MM.1S (cell line): ENCODE data around the gene TASP1.

Experiments
- DNase-seq: peaks from one replicate; pipeline ENCODE4 v3.0.0-alpha.2; 2015
- H2AFZ ChIP-seq: fragments of 300-600 bp; sonication (generic); 2 replicates; pipeline ENCODE4 v1.6.0; 2016; ENCODE audit warnings: antibody characterized with exemption, low read length
- H3F3A ChIP-seq: fragments of 300-600 bp; sonication (generic); 2 replicates; pipeline ENCODE4 v1.6.1; 2016; ENCODE audit warnings: mild to moderate bottlenecking, antibody characterized with exemption, low read length, moderate library complexity, mixed read lengths; ENCODE audit not compliant: insufficient read depth
- H3K27ac ChIP-seq: fragments of 300-600 bp; sonication (generic); 2 replicates; pipeline ENCODE4 v1.5.1; 2016; ENCODE audit warnings: mild to moderate bottlenecking, low read length
- H3K27me3 ChIP-seq: fragments of 300-600 bp; sonication (generic); replicated peaks from 2 replicates; pipeline ENCODE4 v1.6.0; 2016; ENCODE audit warnings: low read length; ENCODE audit not compliant: insufficient read depth
- H3K36me3 ChIP-seq: fragments of 300-600 bp; sonication (generic); replicated peaks from 2 replicates; pipeline ENCODE4 v1.6.1; 2016; ENCODE audit warnings: mild to moderate bottlenecking, low read length, mixed read lengths; ENCODE audit not compliant: insufficient read depth
- H3K4me1 ChIP-seq: fragments of 300-600 bp; sonication (generic); 2 replicates; pipeline ENCODE4 v1.6.1; 2016; ENCODE audit warnings: low read length, mixed read lengths
- H3K4me2 ChIP-seq: fragments of 300-600 bp; sonication (generic); 2 replicates; pipeline ENCODE4 v1.6.0; 2016; ENCODE audit warnings: low read depth, low read length
- H3K4me3 ChIP-seq: fragments of 300-600 bp; sonication (generic); 2 replicates; pipeline ENCODE4 v1.5.1; 2016; ENCODE audit warnings: low read length, mixed read lengths
- H3K79me2 ChIP-seq: fragments of 300-600 bp; sonication (generic); 2 replicates; pipeline ENCODE4 v1.6.1; 2016; ENCODE audit warnings: mixed run types, low read length, mixed read lengths
- H3K9ac ChIP-seq: fragments of 300-600 bp; sonication (generic); 2 replicates; pipeline ENCODE4 v1.6.1; 2016; ENCODE audit warnings: low read length, mixed read lengths
- H3K9me2 ChIP-seq: fragments of 300-600 bp; sonication (generic); replicated peaks from 2 replicates; pipeline ENCODE4 v1.6.1; 2016; ENCODE audit warnings: mild to moderate bottlenecking, low read length, mixed read lengths; ENCODE audit not compliant: insufficient read depth
- H3K9me3 ChIP-seq: fragments of 300-600 bp; sonication (generic); replicated peaks from 2 replicates; pipeline ENCODE4 v1.6.1; 2016; ENCODE audit warnings: mild to moderate bottlenecking, low read length, mixed read lengths; ENCODE audit not compliant: insufficient read depth
- H4K20me1 ChIP-seq: fragments of 300-600 bp; sonication (generic); 2 replicates; pipeline ENCODE4 v1.6.1; 2016; ENCODE audit warnings: mild to moderate bottlenecking, low read length, moderate library complexity, mixed read lengths; ENCODE audit not compliant: insufficient read depth
- CTCF ChIP-seq: fragments of 300-600 bp; sonication (generic); IDR thresholded peaks from 2 replicates; pipeline ENCODE4 v1.5.1; 2016; ENCODE audit warnings: antibody characterized with exemption, low read length, mixed read lengths
- EZH2 ChIP-seq: fragments of 300-600 bp; sonication (generic); optimal IDR thresholded peaks from 2 replicates; pipeline ENCODE3; 2017; ENCODE audit warnings: low read depth, mild to moderate bottlenecking, antibody characterized with exemption, low read length, mixed read lengths
- EZH2phosphoT487 ChIP-seq: fragments of 300-600 bp; sonication (generic); IDR thresholded peaks from 2 replicates; pipeline ENCODE4 v1.6.1; 2018; ENCODE audit warnings: antibody characterized with exemption, low read length

The TASP1 gene

GRCh38 chr20:13535627-13536026 is 103.1 kb downstream of the TASP1 start:
- Histone ChIP-seq H3K9me2 (no peaks in the 10 kb centered on the region), H3K79me2 (no peaks in the 10 kb centered on the region), H3K27ac (no peak overlapping the region), H3F3A (no peaks in the 10 kb centered on the region), H3K4me3 (no peak overlapping the region), H3K27me3 (no peaks in the 10 kb centered on the region), H3K9me3 (no peaks in the 10 kb centered on the region), H3K4me1 (no peaks in the 10 kb centered on the region), H3K36me3 (no peaks in the 10 kb centered on the region), H4K20me1 (no peaks in the 10 kb centered on the region), H3K4me2 (no peak overlapping the region), H3K9ac (no peak overlapping the region), H2AFZ (no peak overlapping the region)
- DNase-seq, result no peak
- TF ChIP-seq EZH2phosphoT487 (no peak), EZH2 (no peak), CTCF (no peak)

GRCh38 chr20:13533946-13534345 is 104.8 kb downstream of the TASP1 start:
- no peak overlapping the region for H3K4me2 ChIP-seq
- no peak overlapping the region for H3K4me3 ChIP-seq
- H2AFZ ChIP-seq, result no peak overlapping the region
- H3K27ac ChIP-seq, result no peak overlapping the region
- no peaks in the 10 kb centered on the region for H3K9me3 ChIP-seq
- no peaks in the 10 kb centered on the region for H3F3A ChIP-seq
- no peaks in the 10 kb centered on the region for H3K4me1 ChIP-seq
- H3K79me2 ChIP-seq, result no peaks in the 10 kb centered on the region
- no peak overlapping the region for H3K9ac ChIP-seq
- DNase-seq, result no peak
- no peaks in the 10 kb centered on the region for H3K27me3 ChIP-seq
- no peaks in the 10 kb centered on the region for H3K9me2 ChIP-seq
- H3K36me3 ChIP-seq, result no peaks in the 10 kb centered on the region
- no peaks in the 10 kb centered on the region for H4K20me1 ChIP-seq
- TF ChIP-seq EZH2phosphoT487 (no peak), CTCF (no peak), EZH2 (no peak)

GRCh38 chr20:13530146-13530545 is 108.6 kb downstream of the TASP1 start:
- no peaks in the 10 kb centered on the region for H4K20me1 ChIP-seq
- no peaks in the 10 kb centered on the region for H3K9me3 ChIP-seq
- H3F3A ChIP-seq, result no peaks in the 10 kb centered on the region
- no peaks in the 10 kb centered on the region for H3K9me2 ChIP-seq
- H3K36me3 ChIP-seq, result no peaks in the 10 kb centered on the region
- H3K79me2 ChIP-seq, result no peaks in the 10 kb centered on the region
- no peaks in the 10 kb centered on the region for H3K27me3 ChIP-seq
- TF ChIP-seq CTCF (no peak), EZH2 (no peak), EZH2phosphoT487 (no peak)
- H3K27ac ChIP-seq, result no peak overlapping the region
- no peak overlapping the region for H2AFZ ChIP-seq
- no peak overlapping the region for H3K4me2 ChIP-seq
- no peak overlapping the region for H3K4me3 ChIP-seq
- H3K4me1 ChIP-seq, result no peaks in the 10 kb centered on the region
- no peak for DNase-seq
- no peak overlapping the region for H3K9ac ChIP-seq

- H3K4me1 ChIP-seq, result no peaks in the 10 kb centered on the region
- H3K9me2 ChIP-seq, result no peaks in the 10 kb centered on the region
- no peaks in the 10 kb centered on the region for H3K36me3 ChIP-seq
- H3K9ac ChIP-seq, result no peak overlapping the region
- H2AFZ ChIP-seq, result no peak overlapping the region
- no peaks in the 10 kb centered on the region for H3F3A ChIP-seq
- TF ChIP-seq EZH2 (no peak), CTCF (no peak), EZH2phosphoT487 (no peak)
- no peaks in the 10 kb centered on the region for H3K79me2 ChIP-seq
- no peak overlapping the region for H3K4me2 ChIP-seq
- H4K20me1 ChIP-seq, result no peaks in the 10 kb centered on the region
- no peaks in the 10 kb centered on the region for H3K9me3 ChIP-seq
- no peaks in the 10 kb centered on the region for H3K27me3 ChIP-seq
- no peak overlapping the region for H3K27ac ChIP-seq
- H3K4me3 ChIP-seq, result no peak overlapping the region
- DNase-seq, result no peak
Observed at GRCh38 chr20:13526551-13526950, 112.2 kb downstream of the TASP1 start.
